BJ (cell line): Measurements from ENCODE around the gene CAMK2B. TPM values are rescaled to one million over a fixed set of nuclear protein-coding genes. Genes with fewer than 3 reads are reported as not detected.

ENCODE experiments used
- CTCF ChIA-PET: fragments of 350-600 bp; formaldehyde crosslinking; extraction: SDS; loops from one replicate; lab custom pipeline; 2021; ENCODE audit warnings: antibody characterized with exemption, inconsistent platforms; lab: Yijun Ruan, JAX
- POLR2A ChIA-PET: fragments of 300-600 bp; sonication (Branson Sonifier 250); formaldehyde crosslinking; extraction: SDS; loops from one replicate; lab custom pipeline; 2021; ENCODE audit warnings: antibody characterized with exemption; lab: Charles Lee
- DNase-seq: peaks from one replicate; pipeline ENCODE4 v3.0.0-alpha.2; 2011; ENCODE audit warnings: low read depth
- H3K27me3 ChIP-seq: 2 replicates; pipeline ENCODE4 v1.6.0; 2011; ENCODE audit warnings: low read length; ENCODE audit not compliant: control insufficient read depth, insufficient read depth
- H3K36me3 ChIP-seq: 2 replicates; pipeline ENCODE4 v1.5.1; 2011; ENCODE audit warnings: low read length; ENCODE audit not compliant: control insufficient read depth, insufficient read depth
- H3K4me3 ChIP-seq: 2 replicates; pipeline ENCODE4 v1.5.1; 2011; ENCODE audit warnings: low read depth, mild to moderate bottlenecking, control low read depth, low read length
- CTCF ChIP-seq: IDR thresholded peaks from 2 replicates; pipeline ENCODE4 v1.5.1; 2011; ENCODE audit warnings: low read depth, mild to moderate bottlenecking, control low read depth, inconsistent platforms, low read length, moderate library complexity; ENCODE audit not compliant: insufficient read depth
- polyA plus RNA-seq: library from polyadenylated mRNA; depleted of rRNA; stranded (reverse); fragments of >200 nt; gene quantifications from 2 replicates; pipeline ENCODE4 v1.2.3, GENCODE V29; 2011; rRNA removed

The CAMK2B gene
- polyA plus RNA-seq, 1 experiment: 0.10 TPM

GRCh38 chr7:44167920-44168319 lies 157.5 kb downstream of the CAMK2B start:
- H3K4me3 ChIP-seq: no peak overlapping the region
- no peaks in the 10 kb centered on the region for H3K36me3 ChIP-seq
- TF ChIP-seq CTCF: no peak
- POLR2A ChIA-PET: no interaction called here
- no peak for DNase-seq
- peaks cover 4% of the 10 kb centered on the region; the same call in 1 of the 2 replicates for H3K27me3 ChIP-seq
- CTCF ChIA-PET: no interaction called here

Other genes starting within 250 kb of the CAMK2B start
- gene POLM, start 243.1 kb downstream of the CAMK2B start, polyA plus RNA-seq: 6.0 and 10.8 TPM in 2 replicates
- 45.7 and 117 TPM in 2 replicates for gene AEBP1, start 221.2 kb downstream of the CAMK2B start, polyA plus RNA-seq
- 54.8 and 87.2 TPM in 2 replicates for gene POLD2, start 202.0 kb downstream of the CAMK2B start, polyA plus RNA-seq
- 0.26 and 0.29 TPM in 2 replicates for gene MYL7, start 184.3 kb downstream of the CAMK2B start, polyA plus RNA-seq
- gene GCK, start 136.2 kb downstream of the CAMK2B start, polyA plus RNA-seq: 0.22 and 0.40 TPM in 2 replicates
- gene YKT6, start 124.6 kb downstream of the CAMK2B start, polyA plus RNA-seq: 132 and 160 TPM in 2 replicates
- 78.2 and 82.8 TPM in 2 replicates for gene NUDCD3, start 165.1 kb upstream of the CAMK2B start, polyA plus RNA-seq
- gene NPC1L1, start 215.7 kb upstream of the CAMK2B start, polyA plus RNA-seq: not detected in 2 replicates
- gene DDX56, start 248.3 kb upstream of the CAMK2B start, polyA plus RNA-seq: 56.8 and 77.3 TPM in 2 replicates